AML-193 (cell line): Measurements from ENCODE around the gene SPTY2D1.

Source experiments
- DNase-seq, 2 experiments: peaks; one replicate each; lab custom pipeline; 2025; lab: John Stamatoyannopoulos, UW

SPTY2D1 gene

GRCh38 chr11:18564149-18564548 lies 70.0 kb downstream of the SPTY2D1 start:
- no peak for DNase-seq

GRCh38 chr11:18563090-18563730 lies 70.9 kb downstream of the SPTY2D1 start:
- no peak for DNase-seq
